Panc1 (cell line): ENCODE measurements around the gene ABT1. TPM values are rescaled to one million over a fixed set of nuclear protein-coding genes. Genes with fewer than 3 reads are reported as not detected.

Experiments used
- ATAC-seq: fragments of 200-7000 bp; cut with Tn5 transposase; 2 replicates; pipeline ENCODE4 v1.9.1; 2020; ENCODE audit warnings: mild to moderate bottlenecking, moderate library complexity
- BruUV-seq: library from RNA; stranded (reverse); fragments of 400-500 nt; replicated peaks from 2 replicates; lab custom pipeline; 2021; lab: Mats Ljungman, UMichigan
- CTCF ChIA-PET: fragments of 300-600 bp; sonication (Branson Sonifier 250); formaldehyde crosslinking; loops from one replicate; lab custom pipeline; 2022; ENCODE audit warnings: antibody characterized with exemption; lab: Charles Lee
- POLR2A ChIA-PET: fragments of 300-600 bp; sonication (Branson Sonifier 250); formaldehyde crosslinking; loops from one replicate; lab custom pipeline; 2022; ENCODE audit warnings: antibody characterized with exemption; lab: Charles Lee
- DNase-seq: peaks from one replicate; pipeline ENCODE4 v3.0.0-alpha.2; 2010; ENCODE audit warnings: low read depth, low spot score
- H3K27ac ChIP-seq: 2 replicates; pipeline ENCODE4 v1.5.1; 2011; ENCODE audit warnings: mild to moderate bottlenecking, low read length, inconsistent platforms
- H3K27me3 ChIP-seq: fragments of 200-500 bp; sonication (Bioruptor generic); 2 replicates; pipeline ENCODE4 v1.6.0; 2014; ENCODE audit warnings: low read length, inconsistent platforms; ENCODE audit not compliant: control insufficient read depth, insufficient read depth
- H3K36me3 ChIP-seq: fragments of 200-500 bp; sonication (Bioruptor generic); 2 replicates; pipeline ENCODE4 v1.5.1; 2014; ENCODE audit warnings: inconsistent platforms, mild to moderate bottlenecking, low read length, moderate library complexity; ENCODE audit not compliant: control insufficient read depth, insufficient read depth
- H3K4me1 ChIP-seq: 2 replicates; pipeline ENCODE4 v1.5.1; 2011; ENCODE audit warnings: inconsistent platforms, mild to moderate bottlenecking, low read length, moderate library complexity; ENCODE audit not compliant: control insufficient read depth, insufficient read depth
- H3K4me3 ChIP-seq, 2 experiments: 2 replicates each; pipeline ENCODE4 v1.5.1; 2011 to 2012; ENCODE audit warnings: low read depth in 2 of 2, low read length in 2 of 2, mild to moderate bottlenecking in 2 of 2, inconsistent platforms in 1 of 2, moderate library complexity in 1 of 2
- H3K9me3 ChIP-seq: fragments of 200-500 bp; sonication (Bioruptor generic); 2 replicates; pipeline ENCODE4 v1.5.1; 2014; ENCODE audit warnings: low read depth, mild to moderate bottlenecking, inconsistent platforms, low read length, moderate library complexity; ENCODE audit not compliant: control insufficient read depth, insufficient read depth
- POLR2AphosphoS5 ChIP-seq: IDR thresholded peaks from 2 replicates; pipeline ENCODE4 v1.6.1; 2012; ENCODE audit warnings: mild to moderate bottlenecking, low read depth, low read length, moderate library complexity
- REST ChIP-seq, 2 experiments: IDR thresholded peaks; 2 replicates each; pipeline ENCODE4 v1.6.1; 2011 to 2012; ENCODE audit warnings: low read depth in 2 of 2, control low read depth in 1 of 2, low read length in 1 of 2, mild to moderate bottlenecking in 1 of 2, moderate library complexity in 1 of 2; ENCODE audit not compliant: insufficient read depth in 1 of 2
- SIN3A ChIP-seq: IDR thresholded peaks from 2 replicates; pipeline ENCODE4 v1.6.1; 2012; ENCODE audit warnings: low read depth, mild to moderate bottlenecking, low read length, moderate library complexity, borderline replicate concordance; ENCODE audit not compliant: insufficient read depth
- TCF7L2 ChIP-seq: IDR thresholded peaks from 2 replicates; pipeline ENCODE4 v1.6.1; 2011; ENCODE audit warnings: mild to moderate bottlenecking, low read depth, low read length, inconsistent platforms
- in situ Hi-C: cut with HindIII; loops from 2 replicates; pipeline ENCODE4 v1.10.0; 2016; ENCODE audit warnings: low sequenced_read_pairs, low pct_unique_long_range_greater_than_20kb
- intact Hi-C: fragments of 100-400 bp; cut with micrococcal nuclease; formaldehyde crosslinking; loops from one replicate; pipeline ENCODE4 v1.10.0; 2022; ENCODE audit not compliant: unreplicated experiment
- total RNA-seq: library from RNA; stranded (reverse); gene quantifications from one replicate; pipeline ENCODE4 v1.2.1, GENCODE V29; 2021; ENCODE audit not compliant: unreplicated experiment
- TF ChIP-seq, protein P1 (sequence below): fragments of 450-650 bp; IDR thresholded peaks from 2 replicates; pipeline ENCODE4 v1.5.1; 2017; ENCODE audit warnings: mild to moderate bottlenecking

The ABT1 gene
- total RNA-seq, 1 experiment from 2014 or later: 18.0 TPM

DNA sequence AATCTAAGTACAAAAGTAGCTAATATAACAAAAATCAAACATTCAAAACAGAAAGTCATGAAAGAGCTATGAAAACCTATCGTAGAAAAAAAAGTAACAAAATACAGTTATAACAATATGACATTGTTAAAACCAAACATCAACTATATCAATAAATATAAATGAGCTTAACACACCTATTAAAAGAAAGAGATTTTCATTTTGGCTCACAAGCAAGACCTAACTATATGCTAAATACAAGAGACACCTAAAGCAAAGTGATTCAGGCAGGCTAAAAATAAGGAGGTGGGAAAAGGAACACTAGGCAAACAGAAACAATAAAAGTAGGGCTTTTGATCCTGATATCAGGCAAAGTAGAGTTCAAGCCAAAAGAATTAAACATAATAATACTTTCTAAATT, 49.3 kb downstream of the ABT1 start:
- intact Hi-C loops (no loop called here), in situ Hi-C loops (no loop called here)
- Histone ChIP-seq H3K27me3 (no peaks in the 10 kb centered on the region), H3K27ac (no peak overlapping the region), H3K36me3 (peaks cover 17% of the 10 kb centered on the region), H3K9me3 (peaks cover 89% of the 10 kb centered on the region), H3K4me1 (no peaks in the 10 kb centered on the region), H3K4me3 (no peak overlapping the region)
- ChIA-PET POLR2A (no interaction called here), CTCF (interaction anchor here (0.6 kb wide), 1 partner anchor 1879 kb away, joined by 4 read pairs; no protein-coding TSS in a partner anchor)
- DNase-seq (no peak), ATAC-seq (no peak)
- no TSS peak for BruUV-seq
- TF ChIP-seq, protein P1, sequence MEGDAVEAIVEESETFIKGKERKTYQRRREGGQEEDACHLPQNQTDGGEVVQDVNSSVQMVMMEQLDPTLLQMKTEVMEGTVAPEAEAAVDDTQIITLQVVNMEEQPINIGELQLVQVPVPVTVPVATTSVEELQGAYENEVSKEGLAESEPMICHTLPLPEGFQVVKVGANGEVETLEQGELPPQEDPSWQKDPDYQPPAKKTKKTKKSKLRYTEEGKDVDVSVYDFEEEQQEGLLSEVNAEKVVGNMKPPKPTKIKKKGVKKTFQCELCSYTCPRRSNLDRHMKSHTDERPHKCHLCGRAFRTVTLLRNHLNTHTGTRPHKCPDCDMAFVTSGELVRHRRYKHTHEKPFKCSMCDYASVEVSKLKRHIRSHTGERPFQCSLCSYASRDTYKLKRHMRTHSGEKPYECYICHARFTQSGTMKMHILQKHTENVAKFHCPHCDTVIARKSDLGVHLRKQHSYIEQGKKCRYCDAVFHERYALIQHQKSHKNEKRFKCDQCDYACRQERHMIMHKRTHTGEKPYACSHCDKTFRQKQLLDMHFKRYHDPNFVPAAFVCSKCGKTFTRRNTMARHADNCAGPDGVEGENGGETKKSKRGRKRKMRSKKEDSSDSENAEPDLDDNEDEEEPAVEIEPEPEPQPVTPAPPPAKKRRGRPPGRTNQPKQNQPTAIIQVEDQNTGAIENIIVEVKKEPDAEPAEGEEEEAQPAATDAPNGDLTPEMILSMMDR: no peak
- TF ChIP-seq REST (IDR thresholded peaks at IDR 0.05; ENCODE audit: insufficient read depth in 1 of 2, low read depth in 2 of 2, low read length in 1 of 2) (no peak), SIN3A (no peak), POLR2AphosphoS5 (no peak), TCF7L2 (no peak)

Other genes starting within 250 kb of the ABT1 start
- gene BTN3A2, start 231.8 kb upstream of the ABT1 start, total RNA-seq: 5.5 TPM
- gene BTN2A2, start 213.8 kb upstream of the ABT1 start, total RNA-seq: 8.1 TPM
- 5.0 TPM for gene BTN3A1, start 194.7 kb upstream of the ABT1 start, total RNA-seq
- gene BTN3A3, start 156.4 kb upstream of the ABT1 start, total RNA-seq: 0.77 TPM
- 23.0 TPM for gene BTN2A1, start 139.0 kb upstream of the ABT1 start, total RNA-seq
- gene BTN1A1, start 96.7 kb upstream of the ABT1 start, total RNA-seq: 0.10 TPM
- 60.5 TPM for gene HMGN4, start 58.6 kb upstream of the ABT1 start, total RNA-seq
- gene ZNF322, start 62.8 kb downstream of the ABT1 start, total RNA-seq: 31.2 TPM